HepG2 (cell line): Measurements from ENCODE around the gene PARK7. TPM values are rescaled to one million over a fixed set of nuclear protein-coding genes. Genes with fewer than 3 reads are reported as not detected.

Experiments
- ARNT ChIP-seq: fragments of 450-650 bp; IDR thresholded peaks from 2 replicates; pipeline ENCODE4 v1.6.1; 2017
- CBX5 ChIP-seq: sonication (generic); formaldehyde crosslinking; IDR thresholded peaks from 2 replicates; pipeline ENCODE4 v1.4.0; 2020; ENCODE audit warnings: missing genetic modification reagents, borderline replicate concordance
- IKZF1 ChIP-seq: fragments of 450-650 bp; IDR thresholded peaks from 2 replicates; pipeline ENCODE4 v1.7.1; 2016
- KAT7 ChIP-seq: IDR thresholded peaks from 2 replicates; pipeline ENCODE4 v1.6.1; 2018; ENCODE audit warnings: borderline replicate concordance, missing compliant biosample characterization
- KLF13 ChIP-seq: sonication (generic); formaldehyde crosslinking; IDR thresholded peaks from 2 replicates; pipeline ENCODE4 v1.4.0; 2020; ENCODE audit warnings: mild to moderate bottlenecking, missing genetic modification reagents
- KLF16 ChIP-seq, 2 experiments: sonication (generic) in 1 of 2; formaldehyde crosslinking in 1 of 2; IDR thresholded peaks; 2 replicates each; pipeline versions ENCODE4 v1.6.1 to v1.8.0; 2016 to 2023; ENCODE audit warnings: missing genetic modification reagents in 2 of 2, missing compliant biosample characterization in 1 of 2
- MED8 ChIP-seq: sonication (generic); formaldehyde crosslinking; IDR thresholded peaks from 2 replicates; pipeline ENCODE4 v1.8.1; 2023; ENCODE audit warnings: mild to moderate bottlenecking, missing genetic modification reagents; ENCODE audit not compliant: insufficient replicate concordance
- RAD51 ChIP-seq: fragments of 450-650 bp; IDR thresholded peaks from 2 replicates; pipeline ENCODE4 v1.6.1; 2016; ENCODE audit warnings: borderline replicate concordance
- SMC3 ChIP-seq: IDR thresholded peaks from 2 replicates; pipeline ENCODE4 v1.6.1; 2011; ENCODE audit warnings: low read length, improper control_type of control experiment
- U2AF2 ChIP-seq: fragments of 200-400 bp; formaldehyde crosslinking; IDR thresholded peaks from 2 replicates; pipeline ENCODE4 v1.6.1; 2017; ENCODE audit warnings: low read depth, mild to moderate bottlenecking, low read length
- ZFP41 ChIP-seq: sonication (generic); formaldehyde crosslinking; IDR thresholded peaks from 2 replicates; pipeline ENCODE4 v1.4.0; 2020; ENCODE audit warnings: mild to moderate bottlenecking, missing genetic modification reagents, borderline replicate concordance
- ZFP82 ChIP-seq: sonication (generic); formaldehyde crosslinking; IDR thresholded peaks from 2 replicates; pipeline ENCODE4 v1.5.1; 2020; ENCODE audit warnings: mild to moderate bottlenecking, missing genetic modification reagents, borderline replicate concordance
- ZNF33A ChIP-seq: sonication (generic); formaldehyde crosslinking; IDR thresholded peaks from 2 replicates; pipeline ENCODE4 v1.5.1; 2020; ENCODE audit warnings: missing genetic modification reagents, mild to moderate bottlenecking, moderate library complexity, borderline replicate concordance
- ZNF446 ChIP-seq: sonication (generic); formaldehyde crosslinking; IDR thresholded peaks from 2 replicates; pipeline ENCODE4 v1.5.0; 2020; ENCODE audit warnings: mild to moderate bottlenecking, missing genetic modification reagents
- ZNF546 ChIP-seq: sonication (generic); formaldehyde crosslinking; conservative IDR thresholded peaks from 2 replicates; pipeline ENCODE4 v1.8.1; 2023; ENCODE audit warnings: mild to moderate bottlenecking, missing genetic modification reagents
- ZSCAN20 ChIP-seq: sonication (generic); formaldehyde crosslinking; IDR thresholded peaks from 2 replicates; pipeline ENCODE4 v1.4.0; 2020; ENCODE audit warnings: missing genetic modification reagents, mild to moderate bottlenecking, borderline replicate concordance
- polyA plus RNA-seq, 8 experiments: library from polyadenylated mRNA; depleted of rRNA in 3 of 8; stranded (reverse) in 7 of 8; unstranded in 1 of 8; fragments of >200 nt; fragmentation: Illumina TruSeq in 4 of 8; extraction: Trizol in 4 of 8; gene quantifications; 2 replicates each; pipeline versions ENCODE4 v1.2.1 to v1.2.3, GENCODE V29; 2011 to 2016; ENCODE audit warnings: low read depth in 4 of 8, missing spikeins in 1 of 8, mixed read lengths in 1 of 8; ENCODE audit not compliant: insufficient read depth in 1 of 8
- total RNA-seq, 5 experiments: library from RNA; depleted of rRNA; stranded (reverse); fragments of >200 nt; fragmentation: Illumina TruSeq; extraction: Trizol; gene quantifications; 2 replicates each; pipeline ENCODE4 v1.2.3, GENCODE V29; 2016; ENCODE audit warnings: low read depth in 1 of 5
- TF ChIP-seq, protein P1 (sequence below): sonication (generic); formaldehyde crosslinking; IDR thresholded peaks from 2 replicates; pipeline ENCODE4 v1.4.0; 2020; ENCODE audit warnings: mild to moderate bottlenecking, missing genetic modification reagents
- TF ChIP-seq, protein P2 (sequence below): IDR thresholded peaks from 2 replicates; pipeline ENCODE4 v1.6.1; 2016; ENCODE audit warnings: low read depth, borderline replicate concordance
- TF ChIP-seq, protein P3 (sequence below): sonication (generic); formaldehyde crosslinking; IDR thresholded peaks from 2 replicates; pipeline ENCODE4 v1.4.0; 2020; ENCODE audit warnings: mild to moderate bottlenecking, missing genetic modification reagents, borderline replicate concordance
- TF ChIP-seq, protein P4 (sequence below): fragments of 450-650 bp; IDR thresholded peaks from 2 replicates; pipeline ENCODE4 v1.6.1; 2017
- TF ChIP-seq, protein P5 (sequence below): sonication (generic); formaldehyde crosslinking; IDR thresholded peaks from 2 replicates; pipeline ENCODE4 v1.5.0; 2020; ENCODE audit warnings: missing genetic modification reagents

Gene PARK7
- total and polyA plus RNA-seq, 2 of the 13 experiments (the other 11 are each of a cell fraction or from before 2014, with no cell fraction given), result 212 to 296 TPM

DNA sequence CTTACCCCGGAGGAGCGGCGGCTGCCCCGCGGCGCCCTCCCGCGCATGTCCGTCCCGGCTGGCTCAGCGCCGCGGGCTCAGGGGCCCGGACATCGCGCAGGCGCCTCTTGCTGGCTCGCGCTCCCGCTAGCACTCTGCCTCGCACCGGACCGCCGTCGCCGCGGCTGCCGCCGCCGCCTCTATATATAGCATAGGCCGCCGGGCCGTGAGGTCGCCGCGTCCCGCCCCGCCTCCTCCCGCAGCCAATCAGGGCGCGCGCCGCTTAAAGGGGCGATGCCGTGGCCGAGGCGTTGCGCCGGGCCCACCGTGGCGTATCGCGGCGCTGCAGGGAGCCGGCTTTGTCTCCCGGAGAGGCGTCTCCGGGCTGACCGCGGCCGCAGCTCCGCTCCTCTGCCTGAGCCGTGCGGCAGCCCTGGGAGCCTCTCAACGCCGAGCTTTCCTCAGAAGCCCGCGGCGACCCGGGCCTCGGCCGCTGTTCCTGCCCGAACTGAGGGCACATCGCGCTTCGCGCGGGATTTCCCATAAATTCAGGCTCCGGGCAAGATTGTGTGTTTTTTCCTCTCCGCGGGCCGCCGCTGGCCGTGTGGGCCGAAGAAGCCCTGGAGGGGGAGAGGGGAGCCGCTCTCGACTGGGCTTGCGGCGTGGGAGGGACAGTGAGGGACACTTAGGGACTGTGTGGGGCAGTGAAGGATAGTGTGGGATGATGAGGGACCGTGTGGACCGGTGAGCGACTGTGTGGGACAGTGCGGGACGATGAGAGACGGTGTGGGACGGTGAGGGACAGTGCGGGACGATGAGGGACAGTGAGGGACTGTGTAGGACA lies 64.9 kb downstream of the PARK7 start, which contains the start of gene ERRFI1 (continued):
- TF ChIP-seq, protein P1, sequence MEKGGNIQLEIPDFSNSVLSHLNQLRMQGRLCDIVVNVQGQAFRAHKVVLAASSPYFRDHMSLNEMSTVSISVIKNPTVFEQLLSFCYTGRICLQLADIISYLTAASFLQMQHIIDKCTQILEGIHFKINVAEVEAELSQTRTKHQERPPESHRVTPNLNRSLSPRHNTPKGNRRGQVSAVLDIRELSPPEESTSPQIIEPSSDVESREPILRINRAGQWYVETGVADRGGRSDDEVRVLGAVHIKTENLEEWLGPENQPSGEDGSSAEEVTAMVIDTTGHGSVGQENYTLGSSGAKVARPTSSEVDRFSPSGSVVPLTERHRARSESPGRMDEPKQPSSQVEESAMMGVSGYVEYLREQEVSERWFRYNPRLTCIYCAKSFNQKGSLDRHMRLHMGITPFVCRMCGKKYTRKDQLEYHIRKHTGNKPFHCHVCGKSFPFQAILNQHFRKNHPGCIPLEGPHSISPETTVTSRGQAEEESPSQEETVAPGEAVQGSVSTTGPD, result no peak
- TF ChIP-seq MED8 (CRISPR knock-in tag) (peak; percentile 81), SMC3 (no peak), KLF16 (CRISPR knock-in tag; IDR thresholded peaks at IDR 0.05) (peak in 1 of 2 experiments; percentile 72; a peak in 2 of 4 replicates), KLF13 (CRISPR knock-in tag) (no peak; the same call in 1 of the 2 replicates), ZNF546 (peak; percentile 43; the same call in 1 of the 2 replicates), ZFP82 (peak; percentile 76; the same call in 1 of the 2 replicates), KAT7 (CRISPR knock-in tag) (peak; percentile 65), ZFP41 (CRISPR knock-in tag) (no peak), RAD51 (no peak), U2AF2 (no peak), IKZF1 (no peak), ARNT (no peak), ZNF446 (CRISPR knock-in tag) (peak; percentile 26; the same call in 1 of the 2 replicates), CBX5 (CRISPR knock-in tag) (no peak), ZSCAN20 (CRISPR knock-in tag) (peak; percentile 47; the same call in 1 of the 2 replicates), ZNF33A (CRISPR knock-in tag) (peak; percentile 58; the same call in 1 of the 2 replicates)
- TF ChIP-seq, protein P2, sequence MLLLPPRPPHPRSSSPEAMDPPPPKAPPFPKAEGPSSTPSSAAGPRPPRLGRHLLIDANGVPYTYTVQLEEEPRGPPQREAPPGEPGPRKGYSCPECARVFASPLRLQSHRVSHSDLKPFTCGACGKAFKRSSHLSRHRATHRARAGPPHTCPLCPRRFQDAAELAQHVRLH (CRISPR knock-in tag), result peak; percentile 84
- TF ChIP-seq, protein P3, sequence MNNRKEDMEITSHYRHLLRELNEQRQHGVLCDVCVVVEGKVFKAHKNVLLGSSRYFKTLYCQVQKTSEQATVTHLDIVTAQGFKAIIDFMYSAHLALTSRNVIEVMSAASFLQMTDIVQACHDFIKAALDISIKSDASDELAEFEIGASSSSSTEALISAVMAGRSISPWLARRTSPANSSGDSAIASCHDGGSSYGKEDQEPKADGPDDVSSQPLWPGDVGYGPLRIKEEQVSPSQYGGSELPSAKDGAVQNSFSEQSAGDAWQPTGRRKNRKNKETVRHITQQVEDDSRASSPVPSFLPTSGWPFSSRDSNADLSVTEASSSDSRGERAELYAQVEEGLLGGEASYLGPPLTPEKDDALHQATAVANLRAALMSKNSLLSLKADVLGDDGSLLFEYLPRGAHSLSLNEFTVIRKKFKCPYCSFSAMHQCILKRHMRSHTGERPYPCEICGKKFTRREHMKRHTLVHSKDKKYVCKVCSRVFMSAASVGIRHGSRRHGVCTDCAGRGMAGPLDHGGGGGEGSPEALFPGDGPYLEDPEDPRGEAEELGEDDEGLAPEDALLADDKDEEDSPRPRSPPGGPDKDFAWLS, result peak; percentile 93
- TF ChIP-seq, protein P4, sequence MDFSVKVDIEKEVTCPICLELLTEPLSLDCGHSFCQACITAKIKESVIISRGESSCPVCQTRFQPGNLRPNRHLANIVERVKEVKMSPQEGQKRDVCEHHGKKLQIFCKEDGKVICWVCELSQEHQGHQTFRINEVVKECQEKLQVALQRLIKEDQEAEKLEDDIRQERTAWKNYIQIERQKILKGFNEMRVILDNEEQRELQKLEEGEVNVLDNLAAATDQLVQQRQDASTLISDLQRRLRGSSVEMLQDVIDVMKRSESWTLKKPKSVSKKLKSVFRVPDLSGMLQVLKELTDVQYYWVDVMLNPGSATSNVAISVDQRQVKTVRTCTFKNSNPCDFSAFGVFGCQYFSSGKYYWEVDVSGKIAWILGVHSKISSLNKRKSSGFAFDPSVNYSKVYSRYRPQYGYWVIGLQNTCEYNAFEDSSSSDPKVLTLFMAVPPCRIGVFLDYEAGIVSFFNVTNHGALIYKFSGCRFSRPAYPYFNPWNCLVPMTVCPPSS, result no peak
- TF ChIP-seq, protein P5, sequence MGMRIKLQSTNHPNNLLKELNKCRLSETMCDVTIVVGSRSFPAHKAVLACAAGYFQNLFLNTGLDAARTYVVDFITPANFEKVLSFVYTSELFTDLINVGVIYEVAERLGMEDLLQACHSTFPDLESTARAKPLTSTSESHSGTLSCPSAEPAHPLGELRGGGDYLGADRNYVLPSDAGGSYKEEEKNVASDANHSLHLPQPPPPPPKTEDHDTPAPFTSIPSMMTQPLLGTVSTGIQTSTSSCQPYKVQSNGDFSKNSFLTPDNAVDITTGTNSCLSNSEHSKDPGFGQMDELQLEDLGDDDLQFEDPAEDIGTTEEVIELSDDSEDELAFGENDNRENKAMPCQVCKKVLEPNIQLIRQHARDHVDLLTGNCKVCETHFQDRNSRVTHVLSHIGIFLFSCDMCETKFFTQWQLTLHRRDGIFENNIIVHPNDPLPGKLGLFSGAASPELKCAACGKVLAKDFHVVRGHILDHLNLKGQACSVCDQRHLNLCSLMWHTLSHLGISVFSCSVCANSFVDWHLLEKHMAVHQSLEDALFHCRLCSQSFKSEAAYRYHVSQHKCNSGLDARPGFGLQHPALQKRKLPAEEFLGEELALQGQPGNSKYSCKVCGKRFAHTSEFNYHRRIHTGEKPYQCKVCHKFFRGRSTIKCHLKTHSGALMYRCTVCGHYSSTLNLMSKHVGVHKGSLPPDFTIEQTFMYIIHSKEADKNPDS (CRISPR knock-in tag), result no peak
